Right lobe of liver (tissue), 4 donors: Measurements from ENCODE around the gene ADGRL2.

Source experiments
- CTCF ChIP-seq, 4 donors: fragments of 200-600 bp in 3 of 4; fragments of 450-650 bp in 1 of 4; IDR thresholded peaks; one replicate each; pipeline versions ENCODE4 v1.5.1 to v1.8.0; 2016 to 2022; ENCODE audit warnings: antibody characterized with exemption in 4 of 4, mild to moderate bottlenecking in 2 of 4
- POLR2A ChIP-seq: fragments of 450-650 bp; IDR thresholded peaks from one replicate; pipeline ENCODE4 v1.6.1; 2017; ENCODE audit warnings: antibody characterized with exemption, mild to moderate bottlenecking
- donor health status: DM: no; HTN: no; CAD: no.
- donor health status: DM: no; HTN: no; CAD: no.
- donor health status: DM: no; HTN: yes; CAD: no.

GRCh38 chr1:81819613-81820012 is 18.9 kb downstream of the ADGRL2 start:
- TF ChIP-seq POLR2A: no peak
- no peak for TF ChIP-seq CTCF (IDR thresholded peaks at IDR 0.05)
